Forelimb muscle (tissue), 1 donor: ENCODE results near the gene TOR3A. TPM values are rescaled to one million over a fixed set of nuclear protein-coding genes. Genes with fewer than 3 reads are reported as not detected.
"Not testable (repeated sequence)": the region's sequence is repeated elsewhere in the genome, so short reads cannot be mapped to it uniquely, and the experiment has no call there.

Source experiments
- DNase-seq: peaks from one replicate; pipeline ENCODE4 v3.0.0-alpha.2; 2013; ENCODE audit warnings: low read depth
- polyA plus RNA-seq: library from polyadenylated mRNA; unstranded; fragments of 120-200 nt; gene quantifications from one replicate; pipeline ENCODE4 v1.2.1, GENCODE V29; 2013; ENCODE audit not compliant: insufficient read length

TOR3A gene
- polyA plus RNA-seq, 1 donor = 15.8 TPM

DNA sequence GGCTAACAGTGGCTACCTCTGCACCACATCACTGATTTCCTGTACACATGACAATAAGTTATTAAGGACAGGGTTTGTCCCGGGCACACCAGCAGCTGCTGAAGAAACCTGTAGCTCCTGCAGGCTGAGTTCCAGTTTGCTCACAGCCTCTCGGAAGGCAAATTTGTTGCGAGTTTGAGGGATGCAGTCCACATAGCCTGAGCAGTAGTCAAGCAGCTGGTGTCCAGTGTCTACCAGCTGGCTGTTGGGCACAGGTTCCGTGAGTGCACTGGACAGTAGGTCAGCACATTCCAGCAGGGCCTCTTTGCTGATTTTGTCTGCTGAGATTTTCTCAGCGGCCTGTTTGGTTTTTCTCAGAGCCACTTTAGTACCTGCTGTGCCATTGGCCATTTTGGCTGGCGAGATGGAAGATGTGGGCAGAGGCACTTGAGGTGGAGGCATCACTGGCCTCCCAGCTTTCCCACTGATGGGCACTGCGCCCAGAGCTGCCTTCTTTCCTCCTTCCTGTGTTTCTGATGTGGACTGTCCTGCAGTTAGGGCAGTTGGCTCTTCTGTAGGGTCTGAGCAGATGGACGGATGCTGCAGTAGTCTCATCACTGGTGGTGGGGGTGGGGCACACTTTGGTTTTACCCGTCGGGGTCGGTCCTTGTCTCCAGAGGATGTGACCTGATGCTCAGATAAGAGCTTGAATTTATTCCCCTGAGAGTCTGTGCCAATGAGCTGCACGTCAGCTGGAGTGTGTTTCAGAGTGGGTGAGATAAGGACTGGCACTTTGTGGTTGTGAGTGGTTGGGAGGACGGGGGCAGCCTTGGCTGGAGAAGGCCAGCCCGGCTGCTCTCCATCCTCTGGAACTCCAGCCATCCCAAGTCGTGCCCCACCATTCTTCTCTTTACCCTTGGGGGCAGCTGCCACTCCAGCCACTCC, 26.1 kb downstream of the TOR3A start:
- no peak for DNase-seq

DNA sequence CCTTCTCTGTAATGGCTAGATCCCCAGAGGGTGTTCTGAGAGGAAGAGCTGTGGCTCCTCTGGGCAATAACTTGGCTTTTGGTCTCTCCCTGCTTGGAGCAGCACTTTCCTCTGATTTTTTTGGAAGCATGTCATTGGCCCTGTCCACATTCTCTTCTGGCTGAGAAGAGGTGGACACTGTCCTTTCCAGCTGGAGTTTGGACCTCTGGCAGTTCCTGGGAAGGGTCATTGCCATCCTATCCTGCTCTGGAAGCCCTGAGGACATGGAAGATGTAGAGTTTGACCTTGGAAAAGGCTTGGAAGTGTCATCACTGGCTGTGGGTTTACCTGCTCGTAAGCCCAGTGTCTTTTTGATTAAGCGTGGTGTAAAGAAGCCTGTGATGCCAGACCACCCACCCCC, 26.8 kb downstream of the TOR3A start:
- no peak for DNase-seq

DNA sequence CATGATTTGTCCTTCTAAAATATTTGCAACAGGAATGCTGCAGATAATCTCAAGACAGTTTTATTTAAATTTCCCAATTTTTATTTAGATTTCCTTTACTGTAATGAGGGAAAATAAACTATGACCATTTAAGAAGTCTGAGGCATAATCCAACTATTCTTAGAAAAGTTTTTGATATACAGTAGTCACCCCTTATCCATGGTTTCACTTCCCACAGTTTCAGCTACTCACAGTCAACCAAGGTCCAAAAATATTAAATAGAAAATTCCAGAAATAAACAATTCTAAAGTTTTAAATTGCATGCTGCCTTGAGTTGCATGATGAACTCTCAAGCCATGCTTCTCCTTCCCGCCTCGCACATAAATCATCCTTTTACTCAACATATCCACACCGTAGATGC, 33.3 kb downstream of the TOR3A start:
- DNase-seq = no peak

DNA sequence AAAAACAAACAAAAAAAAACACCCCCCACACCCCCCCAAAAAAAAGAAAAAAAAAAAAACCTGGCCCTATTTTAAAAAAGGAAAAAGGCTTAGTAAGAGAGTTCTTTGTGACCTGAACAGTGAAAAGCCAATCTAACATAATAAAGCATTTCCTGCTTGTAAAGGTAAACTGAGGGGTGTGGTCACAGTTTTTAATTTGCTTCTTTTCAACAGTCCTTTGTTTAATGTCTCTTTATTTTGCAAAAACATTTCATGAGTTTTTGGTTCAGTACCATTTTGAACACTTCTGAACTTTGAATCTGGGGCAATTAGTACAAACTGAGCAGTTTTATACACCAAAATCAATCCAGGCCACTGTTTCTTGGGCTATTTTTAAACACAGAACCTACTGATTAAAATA, 37.6 kb downstream of the TOR3A start:
- DNase-seq = no peak

DNA sequence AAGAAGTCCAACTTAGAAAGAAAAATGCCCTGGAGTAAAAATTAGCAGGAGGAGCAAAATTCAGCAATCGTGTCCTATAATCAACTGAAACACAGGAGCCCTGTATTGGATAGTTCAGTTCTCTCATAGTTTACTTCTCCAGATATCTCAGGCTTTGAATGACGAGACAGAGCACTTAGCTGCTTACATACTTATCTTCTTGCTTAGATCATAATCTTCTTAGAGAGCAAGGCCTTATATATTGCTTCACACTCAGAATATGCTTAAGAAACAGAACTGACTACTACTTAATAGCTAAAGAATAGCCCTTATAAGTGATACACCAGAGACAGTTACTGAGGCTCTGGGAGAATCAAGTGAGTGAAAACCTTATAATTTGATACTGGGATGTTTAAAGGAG, 38.9 kb downstream of the TOR3A start:
- no peak for DNase-seq

DNA sequence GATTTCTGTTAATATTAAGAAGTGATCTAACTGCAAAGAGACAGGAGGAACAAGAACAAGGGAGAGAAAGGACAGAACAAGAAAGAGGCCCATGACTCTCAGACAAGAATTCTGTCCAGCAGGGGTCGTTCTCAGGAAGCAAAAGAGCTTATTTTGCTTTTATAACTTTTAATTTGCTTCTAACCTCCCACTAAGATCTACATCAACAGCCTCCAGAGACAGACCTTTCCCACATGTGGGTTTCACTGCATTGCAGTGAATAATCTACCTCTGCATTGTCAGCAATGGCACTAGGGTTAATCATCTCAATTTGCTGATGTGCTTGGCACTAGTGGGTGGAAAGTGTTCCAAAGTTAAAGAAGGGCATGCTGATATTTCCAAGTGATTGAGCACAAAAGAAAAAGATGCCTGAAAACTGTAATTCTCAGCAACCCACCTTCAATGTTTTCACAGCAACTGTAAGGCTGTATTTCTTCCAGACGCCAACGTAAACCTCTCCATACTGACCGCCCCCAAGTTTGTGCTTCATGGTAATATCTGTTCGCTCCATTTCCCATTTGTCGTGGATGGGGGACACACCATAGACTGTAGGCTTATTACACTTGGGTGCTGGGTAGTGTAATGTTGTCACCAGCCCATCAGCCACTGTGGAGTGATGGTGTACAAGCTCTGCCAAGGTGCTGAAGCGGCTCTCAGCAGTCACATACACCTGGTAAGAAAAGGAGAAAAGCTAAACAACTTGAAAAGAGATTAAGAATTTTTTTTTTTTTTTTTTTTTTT, 39.5 kb downstream of the TOR3A start:
- peak; percentile 29 for DNase-seq

DNA sequence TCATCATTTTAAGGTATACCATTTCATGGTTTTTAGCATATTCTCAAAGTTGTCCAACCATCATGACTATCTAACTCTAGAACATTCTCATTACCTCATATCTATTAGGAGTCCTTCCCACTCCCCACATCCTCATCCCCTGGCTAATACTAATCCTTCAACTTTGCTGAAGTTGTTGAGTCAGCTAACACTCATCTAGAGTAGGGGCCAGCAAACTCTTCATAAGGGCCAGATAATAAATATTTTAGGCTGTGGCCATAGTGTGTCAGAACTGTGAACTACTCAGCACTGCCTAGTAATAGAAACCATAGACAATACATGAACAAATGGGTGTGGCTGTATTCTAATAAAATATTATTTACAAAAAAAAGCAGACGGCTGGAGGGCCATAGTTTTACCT, 43.0 kb downstream of the TOR3A start:
- no peak for DNase-seq

DNA sequence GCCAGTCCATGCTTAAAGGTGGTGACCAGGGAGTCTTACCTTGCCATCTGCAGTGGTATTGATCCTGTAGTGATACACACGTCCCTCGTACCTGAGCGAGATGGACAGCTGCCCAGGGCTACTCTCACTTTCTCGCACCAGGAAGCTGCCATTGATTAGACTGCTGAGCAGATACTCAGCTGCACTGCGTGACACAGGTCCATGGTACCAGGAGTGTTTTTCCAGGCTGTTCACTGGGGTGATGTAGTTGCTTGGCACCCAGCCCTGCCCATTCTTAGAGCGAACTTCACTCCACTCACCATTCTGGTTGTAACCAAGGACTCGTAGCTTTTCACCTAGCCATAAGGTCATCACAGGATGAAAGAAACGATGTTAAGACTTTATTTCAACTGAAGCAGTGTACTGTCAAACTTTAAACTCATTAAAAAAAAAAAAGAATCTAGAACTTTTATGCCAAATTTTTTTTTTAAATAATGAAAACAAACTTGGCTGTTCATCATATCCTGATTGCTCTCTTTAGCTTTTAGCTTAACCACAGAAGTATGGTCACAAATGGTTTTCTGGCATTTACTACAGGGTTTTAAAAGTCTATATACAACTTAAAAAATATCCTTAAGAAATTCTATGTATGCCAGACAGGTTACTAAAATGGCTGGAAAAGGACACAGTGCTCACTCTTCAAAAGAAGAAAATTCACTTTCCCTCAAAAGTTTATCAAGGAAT, 44.6 kb downstream of the TOR3A start:
- DNase-seq = no peak

DNA sequence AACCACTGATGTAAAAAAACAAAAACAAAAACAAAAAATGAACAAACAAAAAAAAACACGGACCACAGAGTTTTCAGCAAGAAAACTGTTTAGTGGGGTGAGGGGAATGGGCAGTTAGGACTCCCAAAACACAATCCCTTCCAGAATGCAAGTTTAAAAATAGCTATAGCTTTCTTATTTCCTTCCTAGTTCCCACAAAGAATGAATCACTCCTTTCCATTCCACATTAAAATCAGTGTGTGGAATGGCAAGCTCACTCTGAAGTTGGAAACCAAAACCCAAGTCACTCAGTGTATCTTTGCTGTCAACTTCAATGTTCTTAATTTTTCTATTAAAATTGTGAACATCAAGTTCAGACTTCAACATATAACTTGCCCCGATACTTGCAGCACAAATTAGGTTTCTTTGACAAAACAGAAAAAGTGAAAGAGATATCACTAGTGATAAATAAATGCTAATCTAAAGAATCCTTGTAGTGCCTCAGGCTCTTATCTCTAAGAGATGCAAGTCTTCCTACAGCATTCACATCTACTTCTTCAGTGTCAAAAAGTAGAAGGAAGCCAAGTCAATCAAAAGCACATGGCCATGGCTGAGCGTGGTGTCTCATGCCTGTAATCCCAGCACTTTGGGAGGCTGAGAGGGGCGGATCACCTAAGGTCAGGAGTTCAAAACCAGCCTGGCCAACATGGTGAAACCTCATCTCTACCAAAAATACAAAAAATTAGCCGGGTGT, 45.5 kb downstream of the TOR3A start:
- no peak for DNase-seq

DNA sequence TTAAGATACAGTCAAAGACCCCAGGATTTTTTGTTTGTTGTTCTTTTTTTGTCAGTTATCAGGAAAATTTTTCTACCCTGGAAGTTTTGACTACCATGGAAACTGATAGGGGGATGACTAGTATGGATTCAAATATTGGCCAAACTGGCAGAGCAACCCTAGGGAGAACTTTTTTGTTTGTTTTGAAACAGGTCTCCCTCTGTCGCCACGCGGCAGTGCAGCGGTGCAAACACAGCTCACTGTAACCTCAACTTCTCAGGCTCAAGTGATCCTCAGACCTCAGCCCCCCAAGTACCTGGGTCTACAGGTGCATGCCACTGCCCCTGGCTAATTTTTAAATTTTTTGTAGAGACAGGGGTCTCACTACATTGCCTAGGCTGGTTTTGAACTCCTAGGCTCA, 46.6 kb downstream of the TOR3A start:
- DNase-seq = no peak

DNA sequence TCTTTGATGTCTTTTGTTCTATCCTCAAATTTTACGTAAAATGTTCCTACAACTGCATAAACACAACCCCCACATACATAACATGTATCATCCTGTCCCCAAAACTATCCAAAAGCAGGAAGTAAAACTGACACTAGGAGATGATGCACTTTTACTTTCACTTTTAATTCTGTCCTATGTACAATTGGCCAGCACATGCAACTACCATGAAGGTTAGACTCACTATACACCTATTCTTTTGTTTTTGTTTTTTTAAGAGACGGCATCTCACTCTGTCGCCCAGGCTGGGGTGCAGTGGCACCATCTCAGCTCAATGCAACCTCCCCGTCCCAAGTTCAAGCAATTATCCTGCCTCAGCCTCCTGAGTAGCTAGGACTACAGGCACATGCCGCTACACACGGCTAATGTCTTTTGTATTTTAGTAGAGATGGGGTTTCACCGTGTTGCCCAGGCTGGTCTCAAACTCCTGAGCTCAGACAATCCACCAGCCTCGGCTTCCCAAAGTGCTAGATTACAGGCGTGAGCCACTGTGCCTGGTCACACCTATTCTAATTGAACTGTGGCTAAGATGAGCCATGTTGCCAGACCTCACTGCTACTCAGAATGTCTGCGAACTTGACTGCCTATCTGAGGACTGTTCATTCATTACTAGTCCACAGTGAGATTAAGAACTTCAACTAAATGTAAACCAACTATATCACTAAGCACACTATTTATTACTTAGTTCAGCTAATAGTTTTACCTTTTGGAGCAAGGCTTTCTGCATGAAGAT, 48.0 kb downstream of the TOR3A start:
- no peak for DNase-seq

DNA sequence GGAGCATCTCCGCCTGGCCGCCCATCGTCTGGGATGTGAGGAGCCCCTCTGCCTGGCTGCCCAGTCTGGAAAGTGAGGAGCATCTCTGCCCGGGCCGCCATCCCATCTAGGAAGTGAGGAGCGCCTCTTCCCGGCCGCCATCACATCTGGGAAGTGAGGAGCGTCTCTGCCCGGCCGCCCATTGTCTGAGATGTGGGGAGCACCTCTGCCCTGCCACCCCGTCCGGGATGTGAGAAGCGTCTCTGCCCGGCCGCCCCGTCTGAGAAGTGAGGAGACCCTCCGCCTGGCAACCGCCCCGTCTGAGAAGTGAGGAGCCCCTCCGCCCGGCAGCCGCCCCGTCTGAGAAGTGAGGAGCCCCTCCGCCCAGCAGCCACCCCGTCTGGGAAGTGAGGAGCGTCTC, 53.3 kb downstream of the TOR3A start:
- not testable (repeated sequence) for DNase-seq

DNA sequence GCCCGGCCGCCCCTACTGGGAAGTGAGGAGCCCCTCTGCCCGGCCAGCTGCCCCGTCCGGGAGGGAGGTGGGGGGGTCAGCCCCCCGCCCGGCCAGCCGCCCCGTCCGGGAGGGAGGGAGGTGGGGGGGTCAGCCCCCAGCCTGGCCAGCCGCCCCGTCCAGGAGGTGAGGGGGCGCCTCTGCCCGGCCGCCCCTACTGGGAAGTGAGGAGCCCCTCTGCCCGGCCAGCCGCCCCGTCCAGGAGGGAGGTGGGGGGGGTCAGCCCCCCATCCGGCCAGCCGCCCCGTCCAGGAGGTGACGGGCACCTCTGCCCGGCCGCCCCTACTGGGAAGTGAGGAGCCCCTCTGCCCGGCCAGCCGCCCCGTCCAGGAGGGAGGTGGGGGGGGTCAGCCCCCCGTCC, 53.8 kb downstream of the TOR3A start:
- DNase-seq = not testable (repeated sequence)

DNA sequence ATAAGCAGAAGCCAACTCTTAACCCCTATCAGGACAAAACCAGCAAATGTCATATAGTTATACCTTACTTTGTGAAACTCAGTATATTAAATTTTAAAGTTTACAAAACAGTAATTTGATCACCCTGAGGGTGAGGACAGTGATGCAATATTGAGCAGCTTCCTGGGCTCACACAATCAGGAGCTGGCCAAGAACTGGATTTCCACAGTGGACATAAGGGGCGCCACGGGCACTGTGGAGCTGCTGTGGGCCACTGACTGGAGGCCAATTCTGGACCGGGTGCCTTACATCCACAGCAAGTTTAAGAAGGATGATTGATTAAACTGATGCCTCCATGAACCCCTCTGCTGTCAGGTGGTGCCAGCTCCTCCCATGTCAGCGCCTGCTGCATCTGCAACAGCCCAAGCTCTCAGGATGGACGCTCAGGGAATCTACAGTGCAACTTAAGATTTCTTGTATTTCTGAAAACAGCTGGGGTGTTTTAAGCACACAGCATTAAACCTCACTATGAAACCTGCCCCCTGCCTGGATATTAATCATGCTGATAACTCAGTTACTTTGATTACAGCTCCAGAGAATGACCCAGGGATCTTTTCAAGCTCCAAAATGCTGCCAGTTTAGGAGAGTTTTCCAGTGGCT, 55.9 kb downstream of the TOR3A start:
- no peak for DNase-seq

DNA sequence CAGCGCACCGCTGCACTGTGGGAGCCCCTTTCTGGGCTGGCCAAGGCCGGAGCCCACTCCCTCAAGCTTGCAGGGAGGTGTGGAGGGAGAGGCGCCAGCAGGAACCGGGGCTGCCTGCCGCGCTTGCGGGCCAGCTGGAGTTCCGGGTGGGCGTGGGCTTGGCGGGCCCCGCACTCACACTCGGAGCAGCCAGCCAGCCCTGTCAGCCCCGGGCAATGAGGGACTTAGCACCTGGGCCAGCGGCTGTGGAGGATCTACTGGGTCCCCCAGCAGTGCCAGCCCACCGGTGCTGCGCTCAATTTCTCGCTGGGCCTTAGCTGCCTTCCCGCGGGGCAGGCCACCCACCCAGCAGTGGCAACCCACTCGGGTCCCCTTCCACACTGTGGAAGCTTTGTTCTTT, 56.9 kb downstream of the TOR3A start:
- not testable (repeated sequence) for DNase-seq

DNA sequence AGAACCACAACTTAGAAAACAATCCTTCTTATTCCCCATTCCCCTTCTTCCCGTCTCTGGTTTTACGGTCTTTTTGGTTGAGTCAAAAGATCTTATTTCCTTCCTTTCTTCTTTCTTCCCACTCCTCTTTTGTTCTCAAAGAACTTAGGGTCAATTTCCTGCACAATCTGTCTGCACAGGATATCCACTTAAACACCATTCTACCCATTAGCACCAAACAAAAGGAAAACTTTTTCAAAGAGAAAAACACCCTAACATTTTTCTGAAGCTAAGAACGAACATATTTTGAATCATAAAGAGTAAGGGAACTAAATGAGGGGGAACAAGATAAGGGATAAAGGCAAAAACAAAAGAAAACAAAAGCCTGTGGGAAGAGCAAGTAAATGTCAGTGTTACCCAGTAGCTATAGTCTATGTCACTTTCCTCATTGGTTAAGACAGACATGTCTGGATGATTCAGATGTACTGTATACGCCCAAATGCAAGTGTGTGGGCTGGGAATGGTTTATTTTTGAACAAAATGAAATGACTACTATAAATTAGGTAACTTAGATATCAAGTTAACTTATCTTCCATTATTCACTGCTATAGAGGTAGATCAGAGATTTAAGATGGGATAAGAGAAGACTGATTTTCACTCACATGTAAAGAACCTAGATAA, 59.9 kb downstream of the TOR3A start:
- no peak for DNase-seq

DNA sequence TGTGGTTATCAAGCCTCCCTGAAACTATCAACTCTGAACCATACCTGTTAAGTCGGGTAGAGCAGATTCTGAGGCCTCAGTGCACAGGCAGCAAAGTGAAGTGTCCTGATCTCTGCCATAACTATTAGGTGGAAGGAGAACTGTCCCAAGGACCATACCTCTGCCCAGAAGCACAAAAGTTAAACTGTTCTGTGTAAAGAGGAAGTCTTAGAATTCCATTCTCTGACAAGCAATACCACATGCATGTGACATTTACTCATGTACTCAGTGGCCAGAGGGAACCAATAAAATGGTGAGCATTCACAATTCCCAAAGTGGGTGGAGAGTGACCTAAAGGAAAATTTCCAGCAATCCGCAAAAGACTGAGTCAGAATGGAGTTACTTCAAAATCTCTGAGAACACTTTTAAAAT, 61.0 kb downstream of the TOR3A start:
- peak; percentile 65 for DNase-seq

DNA sequence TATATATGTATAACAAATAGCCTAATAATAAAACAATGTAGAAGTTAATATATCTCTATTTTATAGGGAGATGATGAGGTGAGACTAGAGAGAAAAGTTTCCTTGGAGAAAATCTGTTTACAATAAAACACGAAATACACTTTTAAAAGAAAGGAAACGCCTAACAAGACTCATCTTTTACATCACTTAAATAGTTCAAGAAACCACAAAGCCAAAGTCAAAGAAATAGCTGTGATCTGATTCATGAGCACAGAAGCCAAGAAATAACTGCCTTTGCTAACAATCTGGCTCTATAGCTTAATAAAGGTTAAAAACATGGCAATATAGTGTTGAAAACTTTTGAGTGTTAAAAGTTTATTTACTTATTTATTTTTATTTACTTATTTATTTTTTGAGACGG, 61.5 kb downstream of the TOR3A start:
- DNase-seq = no peak

DNA sequence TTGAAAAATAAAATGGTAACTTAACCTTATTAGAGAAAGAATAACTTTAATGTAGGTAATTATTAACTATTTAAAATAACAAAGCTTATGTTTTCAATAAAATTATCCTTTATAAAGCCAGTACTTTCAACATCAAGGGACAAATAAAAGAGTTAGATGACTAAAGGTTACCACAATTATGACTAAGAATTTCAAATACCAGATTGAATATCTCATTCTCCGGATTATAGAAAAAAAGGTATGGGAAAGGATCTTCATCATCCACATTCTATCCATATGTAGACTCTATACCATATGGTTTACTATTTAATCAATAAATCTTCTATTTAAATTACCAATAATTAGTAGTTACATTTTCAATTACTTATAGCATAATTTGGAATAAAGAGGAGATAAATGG, 62.8 kb downstream of the TOR3A start:
- DNase-seq = no peak

DNA sequence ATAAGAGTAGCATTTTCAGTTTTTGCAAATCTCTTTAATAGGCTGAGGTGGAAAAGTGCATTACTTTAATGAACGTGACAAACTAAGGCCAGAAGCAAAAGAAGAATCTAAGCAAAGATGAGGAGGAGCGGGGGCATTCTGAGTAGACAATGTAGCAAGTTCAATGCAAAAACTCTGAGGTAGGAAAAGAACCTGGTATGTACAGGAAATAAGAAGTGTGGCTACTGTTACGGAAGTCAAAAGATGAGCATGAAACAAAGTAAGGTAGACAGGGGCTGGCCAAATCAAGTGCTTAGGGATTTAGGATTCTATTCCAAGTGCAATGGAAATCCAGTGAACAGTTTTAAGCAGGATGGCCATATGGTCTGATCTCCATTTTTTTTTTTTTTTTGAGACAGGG, 63.7 kb downstream of the TOR3A start:
- DNase-seq = no peak
